ENCODE data around the gene EHMT1.
"Not testable (repeated sequence)": the region's sequence is repeated elsewhere in the genome, so short reads cannot be mapped to it uniquely, and the experiment has no call there.

EHMT1 gene

DNA sequence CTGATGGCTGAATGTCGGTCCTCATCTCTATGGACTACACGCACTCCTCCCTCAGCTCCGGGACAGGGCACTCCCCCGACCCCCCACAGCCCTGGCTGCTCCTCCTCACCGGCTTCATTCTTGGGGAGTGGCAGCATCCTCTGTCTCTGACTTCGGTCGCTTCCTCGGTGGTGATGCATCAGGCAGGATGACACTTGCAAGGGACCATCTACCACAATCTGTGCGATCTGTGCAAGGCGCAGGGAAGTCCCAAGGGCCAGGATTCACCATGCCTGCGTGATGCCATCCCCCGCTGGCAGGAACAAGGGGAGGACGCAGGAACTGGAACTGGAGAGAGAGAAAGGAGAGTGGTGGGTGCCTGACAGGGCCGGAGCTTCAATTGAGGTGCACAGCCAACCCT, 256.5 kb downstream of the EHMT1 start:
- H3K4me3 ChIP-seq (replicated peaks; ENCODE audit: low read depth, low read length) = no peak overlapping the region
- TF ChIP-seq, protein P1, sequence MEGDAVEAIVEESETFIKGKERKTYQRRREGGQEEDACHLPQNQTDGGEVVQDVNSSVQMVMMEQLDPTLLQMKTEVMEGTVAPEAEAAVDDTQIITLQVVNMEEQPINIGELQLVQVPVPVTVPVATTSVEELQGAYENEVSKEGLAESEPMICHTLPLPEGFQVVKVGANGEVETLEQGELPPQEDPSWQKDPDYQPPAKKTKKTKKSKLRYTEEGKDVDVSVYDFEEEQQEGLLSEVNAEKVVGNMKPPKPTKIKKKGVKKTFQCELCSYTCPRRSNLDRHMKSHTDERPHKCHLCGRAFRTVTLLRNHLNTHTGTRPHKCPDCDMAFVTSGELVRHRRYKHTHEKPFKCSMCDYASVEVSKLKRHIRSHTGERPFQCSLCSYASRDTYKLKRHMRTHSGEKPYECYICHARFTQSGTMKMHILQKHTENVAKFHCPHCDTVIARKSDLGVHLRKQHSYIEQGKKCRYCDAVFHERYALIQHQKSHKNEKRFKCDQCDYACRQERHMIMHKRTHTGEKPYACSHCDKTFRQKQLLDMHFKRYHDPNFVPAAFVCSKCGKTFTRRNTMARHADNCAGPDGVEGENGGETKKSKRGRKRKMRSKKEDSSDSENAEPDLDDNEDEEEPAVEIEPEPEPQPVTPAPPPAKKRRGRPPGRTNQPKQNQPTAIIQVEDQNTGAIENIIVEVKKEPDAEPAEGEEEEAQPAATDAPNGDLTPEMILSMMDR (IDR thresholded peaks at IDR 0.05; ENCODE audit: low read depth, low read length, missing control alignments) = no peak
- no peak for DNase-seq (ENCODE audit: extremely low read depth, low read depth)

DNA sequence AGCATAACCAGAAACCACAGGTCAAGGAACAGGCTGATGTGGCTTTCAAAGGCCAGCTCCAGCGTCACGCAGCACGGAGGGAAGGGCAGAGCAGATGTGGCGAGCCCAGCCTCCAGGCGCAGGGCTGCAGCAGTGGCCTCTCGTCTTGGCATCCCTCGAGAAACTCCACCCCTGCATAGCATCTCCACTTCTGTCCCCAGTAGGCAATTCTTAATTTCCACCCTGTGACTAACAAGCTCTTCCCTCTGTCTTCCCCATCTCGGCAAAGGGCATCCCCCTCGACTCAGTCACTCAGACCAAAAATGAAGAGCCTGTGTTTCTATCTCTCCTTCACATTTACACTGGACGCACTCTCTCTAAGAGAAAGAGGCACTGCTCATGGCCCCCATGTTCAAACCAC, 257.0 kb downstream of the EHMT1 start:
- no peak for DNase-seq (ENCODE audit: extremely low read depth, low read depth)
- no peak overlapping the region for H3K4me3 ChIP-seq (replicated peaks; ENCODE audit: low read depth, low read length)
- TF ChIP-seq, protein P1 (IDR thresholded peaks at IDR 0.05; ENCODE audit: low read depth, low read length, missing control alignments) = no peak

DNA sequence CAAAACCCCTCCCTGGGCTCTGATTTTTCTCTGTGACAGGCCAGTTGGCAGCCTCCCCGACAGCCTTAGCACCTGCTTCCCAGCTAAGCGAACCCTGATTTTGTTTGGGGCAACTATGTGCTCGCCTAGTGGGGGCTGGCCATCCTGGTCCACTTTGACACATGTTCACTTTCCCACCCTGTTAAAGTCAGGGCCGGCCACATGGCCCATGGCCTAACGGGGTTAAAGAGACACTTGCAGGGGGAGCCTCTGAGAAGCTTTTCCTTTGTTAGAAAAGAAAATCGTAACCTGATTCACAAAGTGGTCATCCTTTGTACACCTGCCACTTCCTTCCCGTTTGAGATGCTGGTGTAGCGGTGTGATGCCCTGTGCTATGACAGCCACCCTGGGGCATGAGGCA, 257.5 kb downstream of the EHMT1 start:
- TF ChIP-seq, protein P1 (IDR thresholded peaks at IDR 0.05; ENCODE audit: low read depth, low read length, missing control alignments) = no peak

DNA sequence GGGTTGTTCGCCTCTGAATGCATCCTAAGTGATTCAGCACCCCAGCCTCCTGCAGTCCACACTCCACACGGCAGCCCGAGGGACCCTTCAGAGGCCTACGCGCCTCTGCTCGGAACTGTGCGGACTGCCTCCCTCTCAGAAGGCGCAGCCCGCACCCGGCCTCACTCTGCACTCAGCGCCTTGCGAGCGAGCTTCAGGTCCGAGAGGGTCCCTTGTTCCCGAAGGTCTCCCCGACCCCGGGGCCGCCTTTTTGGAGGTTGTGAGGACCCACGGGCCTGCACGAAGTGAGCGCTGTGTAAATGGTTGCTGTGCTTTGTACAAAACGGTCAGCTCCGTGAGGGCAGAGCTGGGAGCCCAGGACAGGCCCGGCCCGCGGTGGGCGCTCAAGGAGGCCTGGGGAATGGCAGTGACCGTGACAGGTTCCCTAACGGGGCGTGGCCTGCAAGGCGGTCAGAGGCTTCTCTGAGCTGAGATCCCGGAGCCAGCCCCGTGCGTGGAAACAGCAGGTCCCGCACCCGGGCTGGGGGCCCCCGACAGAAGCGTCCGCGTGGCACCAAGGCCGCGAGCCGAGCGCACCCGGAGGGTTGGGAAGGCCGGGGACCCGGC, 258.1 kb downstream of the EHMT1 start:
- DNase-seq (ENCODE audit: extremely low read depth, low read depth) = no peak
- TF ChIP-seq, protein P1 (IDR thresholded peaks at IDR 0.05; ENCODE audit: low read depth, low read length, missing control alignments) = no peak
- no peak overlapping the region for H3K4me3 ChIP-seq (replicated peaks; ENCODE audit: low read depth, low read length)

More for the DNA sequence above, 257.5 kb downstream of the EHMT1 start:
- no peak for DNase-seq (ENCODE audit: extremely low read depth, low read depth)
- H3K4me3 ChIP-seq (replicated peaks; ENCODE audit: low read depth, low read length) = no peak overlapping the region

DNA sequence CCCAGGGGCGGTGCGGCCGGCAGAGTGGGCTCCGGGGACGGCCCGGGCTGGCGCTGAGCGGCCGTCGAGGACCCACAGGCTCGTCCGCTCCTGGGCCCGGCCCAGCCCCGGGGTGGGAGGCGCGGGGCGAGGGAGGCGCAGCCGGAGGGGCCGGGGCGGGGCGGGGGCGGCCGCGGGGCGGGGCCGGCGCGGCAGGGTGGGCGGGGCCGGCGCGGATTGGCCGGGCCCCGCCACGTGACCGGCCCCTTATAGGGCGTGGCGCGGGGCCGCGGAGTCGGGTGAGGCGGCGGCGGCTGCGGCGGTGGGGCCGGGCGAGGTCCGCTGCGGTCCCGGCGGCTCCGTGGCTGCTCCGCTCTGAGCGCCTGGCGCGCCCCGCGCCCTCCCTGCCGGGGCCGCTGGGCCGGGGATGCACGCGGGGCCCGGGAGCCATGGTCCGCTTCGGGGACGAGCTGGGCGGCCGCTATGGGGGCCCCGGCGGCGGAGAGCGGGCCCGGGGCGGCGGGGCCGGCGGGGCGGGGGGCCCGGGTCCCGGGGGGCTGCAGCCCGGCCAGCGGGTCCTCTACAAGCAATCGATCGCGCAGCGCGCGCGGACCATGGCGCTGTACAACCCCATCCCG, 258.8 kb downstream of the EHMT1 start, which contains the start of gene CACNA1B:
TSS of gene CACNA1B (plus strand) at position 277 of the 617 bp plus-strand sequence. CDS start at position 429, 152 bp downstream.
- not testable (repeated sequence) for DNase-seq (ENCODE audit: extremely low read depth, low read depth); H3K4me3 ChIP-seq (replicated peaks; ENCODE audit: low read depth, low read length)

DNA sequence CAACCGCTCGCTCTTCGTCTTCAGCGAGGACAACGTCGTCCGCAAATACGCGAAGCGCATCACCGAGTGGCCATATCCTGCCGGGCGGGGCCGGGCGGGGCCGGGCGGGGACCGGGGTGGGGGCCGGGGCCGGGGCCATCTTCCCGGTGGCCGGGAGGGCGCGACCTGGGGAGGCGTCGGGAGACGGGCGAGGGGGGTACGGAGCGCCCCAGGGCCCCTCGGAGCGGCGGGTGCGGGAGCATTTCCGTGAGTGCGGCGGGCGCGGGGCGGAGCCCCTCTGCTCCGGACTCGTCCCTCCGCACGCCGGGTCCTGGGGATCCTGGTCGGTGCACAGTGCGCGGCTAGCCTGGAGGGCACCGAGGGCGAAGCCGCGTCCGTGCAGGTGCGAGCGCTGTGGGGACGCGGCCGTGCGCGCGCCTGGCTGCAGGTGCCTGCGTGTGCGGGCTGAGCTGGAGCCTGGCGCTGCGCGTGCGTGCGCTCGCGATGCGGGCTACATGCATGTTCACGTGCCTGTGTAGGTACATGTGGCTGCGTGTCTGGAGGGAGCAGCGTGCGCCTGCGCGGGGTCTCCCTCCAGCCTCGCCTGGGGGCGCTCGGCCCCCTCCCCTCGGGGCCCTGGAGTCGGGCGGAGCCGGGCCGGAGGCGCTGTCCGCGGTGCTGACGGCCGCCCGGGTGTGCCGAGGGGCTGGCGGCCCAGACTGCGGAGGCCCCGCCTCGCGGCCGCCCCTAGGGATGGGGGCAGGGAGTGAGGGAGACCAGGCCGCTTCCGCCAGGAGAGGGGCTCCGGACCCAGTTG, 259.5 kb downstream of the EHMT1 start:
- no peak overlapping the region for H3K4me3 ChIP-seq (replicated peaks; ENCODE audit: low read depth, low read length)
- TF ChIP-seq, protein P1 (IDR thresholded peaks at IDR 0.05; ENCODE audit: low read depth, low read length, missing control alignments) = no peak
- DNase-seq (ENCODE audit: extremely low read depth, low read depth) = no peak

DNA sequence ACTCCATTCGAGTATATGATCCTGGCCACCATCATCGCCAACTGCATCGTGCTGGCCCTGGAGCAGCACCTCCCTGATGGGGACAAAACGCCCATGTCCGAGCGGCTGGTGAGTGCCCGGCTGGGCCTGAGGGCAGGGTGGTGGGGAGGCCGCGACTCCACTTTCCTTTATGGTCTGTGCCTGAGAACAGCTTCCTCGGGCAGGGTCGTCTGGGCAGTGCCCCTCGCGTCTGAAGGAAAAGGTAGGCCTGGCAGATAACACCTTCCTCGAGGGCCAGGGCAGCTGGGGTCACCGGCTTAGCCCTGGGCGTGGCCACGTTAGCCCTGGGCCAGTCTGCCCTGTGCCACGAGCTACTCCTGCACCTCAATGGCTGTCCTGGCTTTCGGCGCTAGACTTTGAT, 260.2 kb downstream of the EHMT1 start:
- DNase-seq (ENCODE audit: extremely low read depth, low read depth) = no peak
- TF ChIP-seq, protein P1 (IDR thresholded peaks at IDR 0.05; ENCODE audit: low read depth, low read length, missing control alignments) = no peak
- H3K4me3 ChIP-seq (replicated peaks; ENCODE audit: low read depth, low read length) = no peak overlapping the region

Data from HFF-Myc (cell line).